ENCODE data around the gene SOCS1.

DNA sequence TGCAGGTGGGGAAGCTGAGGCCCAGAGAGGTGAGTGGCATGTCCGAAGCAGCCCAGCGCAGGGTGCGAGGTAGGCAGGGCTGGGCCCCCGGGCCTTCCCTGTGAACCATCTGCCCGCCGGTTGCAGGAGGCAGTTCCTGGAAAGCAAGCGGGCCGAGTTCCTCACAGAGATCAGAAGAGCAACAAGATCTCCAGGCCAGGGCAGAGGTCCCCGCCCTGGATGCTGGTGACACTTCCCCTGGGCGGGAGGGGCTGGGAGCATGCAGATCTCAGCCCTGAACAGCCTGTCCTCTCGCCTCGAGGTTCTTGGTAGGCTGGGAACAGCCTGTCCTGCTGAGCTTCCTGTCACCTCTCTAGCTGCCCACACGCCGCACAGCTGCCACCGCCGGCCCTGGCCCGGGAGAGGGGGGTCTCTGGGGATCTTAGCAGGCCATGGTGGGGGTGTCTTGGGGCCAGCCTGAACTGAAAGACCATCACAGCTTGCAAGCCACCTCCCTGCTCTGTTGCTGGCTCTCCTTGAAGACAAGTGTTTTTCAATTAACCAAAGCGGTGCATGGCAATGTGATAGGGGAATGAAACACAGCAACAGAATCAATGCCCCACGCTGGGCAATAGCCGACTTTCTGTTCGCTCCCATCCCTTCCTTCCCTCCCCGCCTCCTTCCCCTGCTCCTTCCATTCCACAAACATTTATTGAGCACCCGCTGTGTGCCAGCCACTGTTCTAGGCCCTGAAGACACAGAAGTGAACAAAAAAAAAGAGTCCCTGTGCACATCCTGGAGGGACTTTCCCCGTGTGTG is 31.7 kb downstream of the SOCS1 start:
- TF ChIP-seq USF2 (IDR thresholded peaks at IDR 0.05; ENCODE audit: low read depth, low read length): no peak
- TF ChIP-seq, protein P1, sequence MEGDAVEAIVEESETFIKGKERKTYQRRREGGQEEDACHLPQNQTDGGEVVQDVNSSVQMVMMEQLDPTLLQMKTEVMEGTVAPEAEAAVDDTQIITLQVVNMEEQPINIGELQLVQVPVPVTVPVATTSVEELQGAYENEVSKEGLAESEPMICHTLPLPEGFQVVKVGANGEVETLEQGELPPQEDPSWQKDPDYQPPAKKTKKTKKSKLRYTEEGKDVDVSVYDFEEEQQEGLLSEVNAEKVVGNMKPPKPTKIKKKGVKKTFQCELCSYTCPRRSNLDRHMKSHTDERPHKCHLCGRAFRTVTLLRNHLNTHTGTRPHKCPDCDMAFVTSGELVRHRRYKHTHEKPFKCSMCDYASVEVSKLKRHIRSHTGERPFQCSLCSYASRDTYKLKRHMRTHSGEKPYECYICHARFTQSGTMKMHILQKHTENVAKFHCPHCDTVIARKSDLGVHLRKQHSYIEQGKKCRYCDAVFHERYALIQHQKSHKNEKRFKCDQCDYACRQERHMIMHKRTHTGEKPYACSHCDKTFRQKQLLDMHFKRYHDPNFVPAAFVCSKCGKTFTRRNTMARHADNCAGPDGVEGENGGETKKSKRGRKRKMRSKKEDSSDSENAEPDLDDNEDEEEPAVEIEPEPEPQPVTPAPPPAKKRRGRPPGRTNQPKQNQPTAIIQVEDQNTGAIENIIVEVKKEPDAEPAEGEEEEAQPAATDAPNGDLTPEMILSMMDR (conservative IDR thresholded peaks at IDR 0.05; ENCODE audit: low read depth, low read length): no peak
- TF ChIP-seq POLR2A (IDR thresholded peaks at IDR 0.05; ENCODE audit: low read depth, low read length): no peak
- TF ChIP-seq MXI1 (IDR thresholded peaks at IDR 0.05; ENCODE audit: borderline replicate concordance, low read depth, low read length): no peak

Data from IMR-90 (cell line).